Left kidney (tissue), 2 donors: ENCODE results near the gene KRT7. TPM values are rescaled to one million over a fixed set of nuclear protein-coding genes. Genes with fewer than 3 reads are reported as not detected.
"Not testable (repeated sequence)": the region's sequence is repeated elsewhere in the genome, so short reads cannot be mapped to it uniquely, and the experiment has no call there.

Experiments
- DNase-seq: peaks from one replicate; pipeline ENCODE4 v3.0.0-alpha.2; 2013
- polyA plus RNA-seq: library from polyadenylated mRNA; unstranded; fragments of 120-200 nt; gene quantifications from one replicate; pipeline ENCODE4 v1.2.1, GENCODE V29; 2013; ENCODE audit not compliant: insufficient read length

The KRT7 gene
- polyA plus RNA-seq, 1 donor: 56.5 TPM

DNA sequence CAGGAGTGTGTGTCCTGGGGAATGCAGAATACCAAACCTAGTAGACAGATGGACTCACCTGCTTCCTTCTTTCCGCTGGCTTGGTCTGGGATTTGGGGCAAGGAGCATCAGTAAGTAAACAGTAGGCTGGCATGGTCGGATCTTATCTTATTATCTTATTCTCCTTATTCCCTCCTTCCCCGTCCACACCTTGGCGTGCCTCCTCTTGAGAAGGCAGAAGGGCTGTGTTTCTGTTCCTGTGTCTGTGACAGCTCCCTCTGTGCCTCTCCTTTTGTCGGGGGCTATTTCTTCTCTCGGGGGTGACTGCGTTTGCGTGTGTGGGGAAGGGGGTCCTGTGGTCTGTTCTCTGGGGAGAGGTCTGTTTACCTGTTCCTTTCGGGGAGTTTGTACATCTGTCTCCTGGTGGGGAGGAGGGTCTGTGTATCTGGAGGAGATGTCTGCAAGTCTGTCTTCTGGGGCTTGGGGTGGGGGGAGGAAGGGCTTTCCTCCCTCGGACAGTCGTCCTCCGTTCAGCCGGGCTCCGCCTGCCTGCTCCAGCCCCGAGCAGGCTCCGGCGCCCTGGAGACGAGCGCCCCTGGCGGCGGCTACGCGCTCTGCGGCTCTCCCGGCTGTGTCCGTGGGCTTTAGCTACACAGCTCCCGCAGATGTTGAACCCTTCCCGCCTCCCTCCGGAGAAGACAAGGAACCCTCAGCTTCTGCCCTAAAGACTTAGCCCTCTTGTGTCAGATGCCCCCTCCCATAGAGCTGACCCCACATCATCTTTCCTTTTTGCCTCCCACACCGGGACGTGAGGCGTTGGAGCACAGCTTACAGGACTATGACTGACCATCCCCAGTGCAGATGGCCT lies 45.8 kb downstream of the KRT7 start:
- peak; percentile 68 for DNase-seq

DNA sequence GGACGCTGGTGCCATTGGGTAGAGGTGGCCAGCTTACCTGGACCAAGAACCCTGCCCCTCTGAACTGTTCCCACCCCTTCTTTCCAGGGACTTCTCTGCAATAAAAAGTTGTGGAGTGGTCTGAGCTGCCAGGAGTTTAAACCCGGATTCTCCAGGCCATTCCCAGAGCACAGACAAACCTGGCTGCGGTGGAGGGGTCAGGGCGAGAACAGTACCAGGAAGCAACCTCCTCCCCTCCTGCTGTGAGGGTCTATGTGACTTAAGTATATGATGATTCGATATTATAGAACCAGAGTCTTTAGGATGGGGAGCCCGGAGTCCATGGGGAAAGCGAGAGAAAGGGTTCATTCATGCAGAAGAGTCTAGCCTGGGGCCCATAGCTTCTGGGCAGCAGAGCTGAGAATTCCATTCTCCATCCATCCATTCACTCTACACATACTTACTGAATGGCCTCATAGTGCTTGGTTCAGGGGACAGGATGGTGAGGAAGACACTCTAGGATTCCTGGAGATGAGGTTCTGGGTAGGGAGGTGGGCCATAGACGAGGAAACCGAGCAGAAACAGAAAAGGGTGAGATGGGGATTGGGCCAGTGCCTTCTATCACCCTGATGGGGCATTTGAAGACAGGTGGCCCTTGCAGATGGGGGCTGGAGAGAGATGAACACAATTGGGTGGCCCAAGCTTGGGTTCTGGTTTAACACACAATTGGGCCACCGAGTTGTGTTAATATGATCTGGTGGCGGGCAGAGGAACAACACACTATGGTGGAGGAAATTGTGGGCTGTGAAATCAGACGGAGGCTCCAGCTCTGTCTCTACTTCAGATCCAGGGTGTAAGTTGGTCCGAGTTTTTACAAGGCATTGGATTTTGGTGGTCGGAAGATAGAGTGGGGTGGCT lies 46.6 kb downstream of the KRT7 start:
- no peak for DNase-seq

DNA sequence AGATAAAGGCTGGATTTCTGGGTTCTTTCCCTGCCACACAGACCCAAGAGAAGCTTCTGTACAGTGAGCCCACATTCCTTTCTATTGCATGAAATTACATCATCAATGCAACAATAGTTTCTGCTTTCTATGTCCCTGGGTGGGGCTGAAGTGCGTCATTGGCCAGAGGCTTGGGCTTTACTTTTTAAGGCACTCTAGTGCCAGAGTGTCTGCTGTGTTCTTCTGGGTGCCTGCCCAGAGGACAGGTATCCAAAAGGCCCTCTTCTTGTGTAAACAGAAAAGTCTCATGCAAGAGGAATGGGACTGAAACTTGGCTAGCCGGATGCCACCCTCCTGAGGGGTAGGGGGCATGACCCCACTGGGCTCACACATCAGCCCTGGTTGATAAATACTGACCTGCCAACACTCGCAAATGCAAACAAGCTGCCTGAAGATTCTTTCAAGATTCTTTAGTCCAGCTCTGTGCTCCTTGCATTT lies 47.3 kb downstream of the KRT7 start:
- DNase-seq: no peak

DNA sequence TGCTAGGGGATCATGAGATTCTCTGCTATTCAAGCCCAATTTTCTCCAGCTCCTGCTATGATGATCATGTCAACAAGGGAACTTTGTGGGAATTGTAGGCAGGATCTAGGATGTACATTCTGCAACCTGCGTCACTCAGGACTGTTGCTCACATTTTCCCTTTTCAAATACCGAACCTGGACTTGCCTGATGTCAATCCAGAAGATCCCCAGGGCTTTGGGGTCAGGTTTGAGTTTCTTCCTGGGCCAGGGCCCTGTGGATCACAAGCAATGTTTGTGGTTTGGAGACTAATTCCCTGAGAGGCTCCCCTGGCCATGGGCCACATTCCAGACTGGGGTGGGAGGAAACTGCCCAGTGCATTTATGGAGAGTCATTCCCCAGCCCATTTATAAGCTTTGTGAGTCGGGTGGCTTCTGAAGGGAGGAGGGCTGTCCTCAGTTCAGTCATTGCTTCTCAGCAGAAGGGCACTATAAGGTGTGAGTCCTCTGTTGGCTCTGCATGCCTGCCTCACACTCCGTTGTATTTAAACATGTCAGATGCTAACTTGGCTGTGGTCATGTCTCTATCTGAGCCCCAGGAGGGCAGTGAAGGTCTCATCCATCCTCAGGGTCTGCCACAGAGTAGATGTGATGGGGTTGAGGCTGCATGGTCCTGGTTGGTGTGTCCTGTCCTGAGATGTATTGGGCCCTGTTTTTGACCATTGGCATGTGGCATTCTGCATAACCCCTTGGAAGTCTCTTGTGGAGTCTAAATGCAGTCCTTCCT lies 47.9 kb downstream of the KRT7 start:
- no peak for DNase-seq

DNA sequence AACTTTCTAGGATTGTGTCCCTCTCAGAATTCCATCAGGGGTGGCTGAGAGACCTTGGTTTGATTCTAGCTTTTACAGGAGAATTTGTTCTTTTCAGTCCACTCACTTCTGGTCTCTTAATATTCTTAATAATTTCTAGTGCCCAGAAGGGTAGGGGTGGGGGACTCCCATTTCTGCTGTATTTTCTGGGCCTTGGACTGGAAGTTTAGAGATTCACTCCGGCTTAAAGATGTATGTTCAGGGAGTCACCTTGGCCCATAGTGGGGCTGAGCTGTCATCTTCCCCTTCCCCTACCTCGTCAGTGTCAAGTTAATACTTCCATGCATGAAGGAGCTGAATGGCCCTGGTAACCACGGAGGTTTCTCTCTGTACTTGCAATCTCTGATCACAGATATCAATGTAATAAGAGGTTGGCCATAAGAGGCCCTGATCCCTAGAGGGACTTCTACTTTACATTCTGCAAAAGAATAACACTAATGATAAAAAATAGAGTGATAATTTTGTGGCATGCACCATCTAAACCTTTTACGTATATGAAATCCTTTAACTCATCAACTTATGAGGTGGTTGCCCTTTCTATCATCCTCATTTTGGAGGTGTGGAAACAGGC lies 51.6 kb downstream of the KRT7 start:
- no peak for DNase-seq

DNA sequence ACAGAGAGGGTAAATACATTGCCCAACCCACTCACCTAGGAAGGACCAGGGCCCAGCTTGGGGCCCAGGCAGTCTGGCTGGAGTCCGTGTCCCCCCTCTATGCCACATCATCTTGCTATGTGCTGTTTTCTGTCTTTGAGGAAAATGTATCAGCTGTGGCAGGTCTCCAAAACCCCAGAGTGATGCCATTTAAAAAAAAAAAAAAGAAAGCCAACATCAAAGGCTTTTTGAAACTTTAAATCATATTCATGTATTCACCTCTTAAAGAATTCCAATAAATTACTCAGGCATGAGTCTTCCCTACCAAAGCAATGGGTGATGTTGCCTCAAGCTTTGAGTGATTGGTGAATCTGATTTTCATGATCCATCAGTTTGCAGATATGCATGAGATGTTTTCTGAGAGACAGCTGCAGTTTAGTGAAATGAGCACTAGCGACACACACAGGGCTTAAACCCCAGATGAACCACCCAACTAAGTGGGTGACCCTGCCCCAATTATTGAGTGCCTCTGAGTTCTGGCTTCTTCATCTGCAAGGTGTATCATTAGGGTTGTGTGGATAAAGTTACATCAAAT lies 52.2 kb downstream of the KRT7 start:
- no peak for DNase-seq

DNA sequence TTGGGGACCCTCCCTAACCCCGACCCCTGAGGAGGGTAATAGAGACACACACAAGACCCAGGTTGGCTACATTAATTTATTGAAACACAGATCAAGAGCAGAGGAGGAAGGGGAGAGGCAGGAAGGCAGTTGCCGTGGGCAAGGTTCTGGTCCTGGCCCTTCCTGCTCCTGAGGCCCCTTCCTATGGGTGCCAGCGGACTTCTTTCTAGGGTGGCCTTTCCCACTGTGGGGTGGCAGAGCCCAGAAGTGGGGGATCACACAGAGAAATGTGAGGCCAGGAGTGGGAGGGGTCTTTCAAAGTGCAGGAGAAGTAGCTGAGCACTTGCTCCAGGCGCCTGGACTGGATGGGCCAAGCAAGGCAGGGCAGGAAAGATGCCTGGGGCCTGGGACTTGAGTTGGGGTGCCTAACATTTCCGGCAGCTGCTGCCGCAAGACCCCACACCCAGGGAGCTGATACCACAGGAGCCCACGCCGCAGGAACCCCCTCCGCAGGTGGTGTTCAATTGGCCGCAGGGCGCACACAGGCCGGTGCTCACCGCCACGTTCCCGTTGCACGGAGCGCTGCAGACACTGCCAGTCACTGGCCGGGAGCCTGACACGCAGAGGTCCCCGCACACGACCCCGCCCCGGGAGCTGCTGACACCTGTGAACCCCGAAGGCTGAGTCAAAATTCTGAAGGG lies 52.9 kb downstream of the KRT7 start:
- DNase-seq: no peak

DNA sequence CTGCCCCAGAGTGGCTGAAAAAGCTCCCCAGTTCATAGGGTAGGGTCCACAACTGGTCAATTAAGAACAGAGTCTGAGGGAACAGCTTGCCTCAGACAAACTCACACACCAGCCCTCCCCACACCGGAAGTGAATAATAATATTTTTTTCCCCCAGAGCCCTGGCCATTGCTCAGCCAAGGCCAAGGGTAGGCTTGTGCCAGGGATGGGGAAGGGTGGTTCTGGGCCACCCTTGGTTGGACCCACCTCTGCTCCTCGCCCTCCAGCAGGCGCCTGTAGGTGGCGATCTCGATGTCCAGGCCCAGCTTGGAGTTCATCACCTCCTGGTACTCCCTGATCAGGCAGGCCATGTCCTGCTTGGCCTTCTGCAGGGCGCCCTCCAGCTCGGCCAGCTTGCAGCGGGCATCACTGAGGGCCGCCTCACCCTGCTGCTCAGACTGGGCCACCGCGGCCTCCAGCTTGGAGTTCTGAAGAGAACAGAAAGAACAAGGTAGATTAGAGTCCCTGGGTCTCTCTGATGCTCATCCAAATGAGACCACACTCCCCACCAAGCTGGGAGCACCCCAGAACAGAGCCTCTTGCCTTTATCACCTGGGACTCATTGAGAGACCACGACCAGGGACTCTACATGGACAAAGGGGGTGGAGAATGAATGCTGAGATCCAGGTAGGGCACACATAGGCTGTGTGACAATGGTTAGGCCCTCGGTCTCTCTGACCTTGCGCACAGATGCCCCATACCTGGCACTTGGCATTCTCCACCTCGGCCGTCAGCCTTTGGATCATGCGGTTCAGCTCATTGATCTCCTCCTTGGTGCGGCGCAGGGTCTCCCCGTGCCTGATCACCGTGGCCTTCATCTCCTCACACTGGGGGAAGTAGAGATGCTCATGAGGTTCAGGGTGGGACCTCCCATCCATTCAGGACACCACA lies 54.1 kb downstream of the KRT7 start:
- DNase-seq: not testable (repeated sequence)

DNA sequence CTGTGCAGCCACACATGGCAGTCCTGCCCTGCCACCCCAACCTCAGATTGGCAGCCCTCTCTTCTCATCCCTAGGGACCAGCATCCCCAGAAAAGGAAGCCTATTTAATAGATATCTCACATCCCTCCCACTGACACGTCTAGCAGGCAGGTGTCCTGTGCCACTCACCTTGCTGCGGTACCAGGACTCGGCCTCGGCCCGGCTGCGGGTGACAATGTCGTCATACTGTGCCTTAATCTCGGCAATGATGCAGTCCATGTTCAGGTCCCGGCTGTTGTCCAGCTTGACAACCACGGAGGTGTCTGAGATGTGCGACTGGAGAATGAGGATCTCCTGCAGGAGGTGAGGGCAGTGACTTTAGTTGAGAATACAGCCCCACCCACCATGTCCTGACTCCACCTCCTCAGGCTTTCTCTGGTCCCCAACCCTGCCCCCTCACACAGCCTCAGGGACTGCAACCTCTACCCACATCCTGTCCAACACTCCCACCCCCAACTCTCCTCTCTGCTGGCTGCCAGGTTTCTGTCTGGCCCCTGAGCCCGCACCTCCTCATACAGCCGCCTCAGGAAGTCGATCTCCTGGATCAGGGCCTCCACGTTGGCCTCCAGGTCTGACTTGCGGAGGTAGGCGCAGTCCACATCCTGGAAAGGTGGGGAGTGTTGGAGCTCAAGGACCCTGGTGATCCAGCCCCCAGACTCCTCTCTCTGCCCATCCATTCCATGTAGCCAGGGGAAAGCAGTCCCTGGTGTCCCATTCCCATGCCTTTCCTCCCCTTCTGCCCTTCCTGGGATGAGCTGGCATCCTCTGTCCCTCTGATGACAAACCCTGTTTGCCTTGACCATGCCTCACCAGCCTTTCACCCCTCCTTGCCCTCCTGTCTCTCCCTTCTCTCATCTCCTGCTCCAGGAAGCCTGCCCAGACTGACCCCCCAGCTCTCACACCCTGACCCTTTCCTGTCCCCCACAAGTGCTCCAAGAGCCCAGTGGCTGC lies 55.1 kb downstream of the KRT7 start:
- DNase-seq: not testable (repeated sequence)

DNA sequence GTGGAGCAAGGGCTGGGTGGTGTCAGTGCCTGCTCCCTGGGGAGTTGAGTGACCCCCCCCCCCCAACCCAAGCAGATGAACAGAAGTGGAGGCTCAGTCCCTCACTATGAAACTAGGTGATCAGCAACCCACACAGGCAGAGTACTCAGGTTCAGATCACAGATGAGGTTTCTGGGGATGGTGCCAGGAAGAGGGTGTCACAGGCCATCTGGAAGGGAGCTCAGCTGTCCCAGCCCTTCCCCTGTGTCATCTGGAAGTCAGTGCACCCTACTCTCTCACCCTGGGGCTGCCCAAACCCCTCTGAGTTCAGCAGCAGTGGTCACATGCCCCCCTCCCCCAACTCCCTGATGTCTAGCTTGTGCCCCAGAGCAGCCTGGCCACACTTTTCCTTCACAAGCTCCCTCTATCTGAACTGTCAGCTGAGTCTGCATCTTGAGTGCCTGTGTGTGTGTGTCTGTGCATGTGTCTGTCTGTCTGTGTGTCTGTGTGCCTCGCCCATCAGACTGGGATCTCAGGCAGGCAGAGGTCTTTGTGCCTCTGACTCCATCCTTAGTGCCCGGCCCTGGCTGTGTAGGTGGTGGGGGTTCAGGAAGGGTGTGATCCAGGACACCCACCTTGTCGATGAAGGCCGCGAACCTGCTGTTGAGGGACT lies 57.6 kb downstream of the KRT7 start:
- not testable (repeated sequence) for DNase-seq

DNA sequence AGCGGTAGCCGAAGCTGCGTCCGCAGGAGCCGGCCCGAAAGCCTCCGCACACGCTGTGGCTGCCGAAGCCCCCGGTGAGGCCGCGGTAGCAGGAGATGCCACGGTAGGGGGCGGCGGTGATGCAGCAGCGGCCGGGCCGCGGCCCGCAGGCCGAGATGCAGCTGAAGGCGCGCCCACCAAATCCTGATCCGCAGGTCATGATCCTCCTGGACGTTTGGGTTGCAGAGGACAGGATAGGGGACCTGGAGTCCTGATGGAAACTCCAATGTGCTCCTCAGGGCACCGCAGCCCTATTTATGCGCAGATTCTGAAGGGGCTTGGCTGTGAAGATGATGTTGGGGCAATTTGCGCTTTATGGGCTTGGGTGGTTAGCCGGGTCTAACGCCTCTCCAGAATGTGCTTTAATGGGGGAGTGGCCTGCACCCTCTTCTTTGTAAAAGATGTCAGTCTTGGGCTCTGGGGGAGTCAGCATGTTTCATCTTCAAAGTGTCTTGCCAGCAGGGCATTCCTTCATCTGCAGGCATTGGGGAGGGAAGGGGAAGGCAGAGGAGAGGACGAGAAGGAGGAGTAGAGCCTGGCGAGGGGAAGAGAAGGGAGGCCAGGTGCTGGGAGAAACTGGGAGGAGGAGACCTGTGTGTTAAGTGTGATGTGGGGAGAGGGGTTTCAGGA lies 58.4 kb downstream of the KRT7 start, which contains the start of gene KRT81:
KRT81 (minus strand) TSS at position 268 of the 669 bp plus-strand sequence; CDS start at position 199, 69 bp downstream.
- DNase-seq: no peak

DNA sequence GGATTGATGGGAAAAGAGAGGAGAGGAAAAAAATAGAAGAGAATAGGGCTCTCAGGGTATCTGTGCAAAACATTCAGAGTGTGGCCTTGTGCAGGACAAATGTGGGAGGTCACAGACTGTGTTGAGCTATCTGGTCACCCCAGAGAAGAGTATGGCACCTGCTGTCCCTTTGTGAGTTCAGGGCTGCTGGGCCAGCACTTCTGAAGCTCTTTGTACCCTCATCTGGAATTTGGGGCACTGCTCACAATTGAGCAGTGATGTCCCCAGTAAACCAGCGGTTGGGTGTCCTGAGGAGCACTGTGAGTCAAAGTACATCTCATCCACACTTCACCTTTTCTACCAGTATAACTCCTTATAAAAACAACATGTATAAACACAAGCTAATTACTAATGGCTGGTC lies 60.9 kb downstream of the KRT7 start:
- DNase-seq: no peak

DNA sequence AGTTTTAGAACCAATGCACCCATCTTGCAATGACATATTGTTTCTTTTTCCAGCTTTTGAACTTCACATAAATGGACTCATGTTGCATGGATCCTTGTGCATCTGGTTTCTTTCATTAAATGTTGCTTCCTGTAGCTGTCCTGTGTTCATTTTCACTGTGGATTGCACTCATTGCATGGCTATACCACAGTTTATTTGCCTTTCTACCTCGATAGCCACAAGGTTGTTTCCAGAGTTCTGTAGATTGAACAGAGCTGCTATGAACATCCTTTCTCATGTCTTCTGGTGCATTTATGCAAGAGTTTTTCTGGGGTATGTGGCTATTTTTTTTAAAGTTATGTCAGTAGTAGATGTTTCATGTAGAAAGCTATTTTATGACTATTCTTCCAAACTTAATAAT lies 61.8 kb downstream of the KRT7 start:
- no peak for DNase-seq

DNA sequence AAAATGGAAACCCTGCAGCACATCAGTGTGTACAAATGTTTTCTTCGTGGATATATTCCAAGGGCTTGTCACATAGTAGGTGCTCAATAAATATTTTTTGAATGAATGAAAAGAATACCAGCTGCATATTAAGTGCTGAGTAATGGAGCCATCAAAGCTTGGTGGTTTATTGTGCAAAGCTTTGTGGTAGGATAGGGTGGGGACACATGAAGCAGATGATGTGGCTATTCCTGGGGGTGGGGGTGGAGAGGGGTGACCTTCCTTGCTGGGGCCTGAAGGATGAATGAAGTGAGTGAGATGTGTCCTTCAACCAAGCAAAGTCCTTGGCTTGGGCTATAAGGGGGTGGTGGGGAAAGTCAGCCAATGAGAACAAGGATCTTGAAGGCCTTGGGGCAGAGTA lies 62.6 kb downstream of the KRT7 start:
- no peak for DNase-seq

DNA sequence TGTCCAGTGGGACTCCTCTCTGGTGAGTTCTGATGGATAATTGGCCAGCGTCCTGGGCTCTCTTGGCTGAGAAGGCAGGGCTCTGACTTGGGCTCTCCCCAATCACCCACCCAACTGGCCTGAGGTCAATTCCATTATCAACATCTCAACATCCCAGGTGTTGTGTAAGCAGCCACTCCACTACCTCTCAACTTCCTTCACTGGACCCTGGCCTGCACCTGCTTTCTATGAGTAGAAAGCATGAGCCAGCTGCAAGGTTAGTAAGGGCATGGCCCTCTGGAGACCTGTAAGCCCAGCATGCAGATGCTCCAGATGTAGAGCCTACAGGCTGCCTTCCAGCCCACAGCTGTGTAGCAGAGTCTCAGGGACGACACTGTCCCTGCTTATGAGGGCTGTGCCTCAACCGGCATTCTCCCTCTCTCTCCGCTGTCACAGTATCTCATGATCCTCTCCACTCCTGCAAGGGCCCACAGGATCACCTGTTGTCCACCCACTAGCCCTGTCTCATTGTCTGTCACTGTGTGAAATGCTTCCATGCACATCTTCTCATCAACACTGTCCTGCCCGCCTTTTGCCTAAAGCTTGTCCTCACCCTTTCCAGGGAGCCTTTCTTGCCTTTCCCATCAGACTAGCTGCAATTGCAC lies 63.7 kb downstream of the KRT7 start:
- no peak for DNase-seq
